ENCODE results near the gene ABCD2.
"Not testable (repeated sequence)": the region's sequence is repeated elsewhere in the genome, so short reads cannot be mapped to it uniquely, and the experiment has no call there.

Gene ABCD2

GRCh38 chr12:39613525-39613924 lies 6.1 kb downstream of the ABCD2 start:
- in situ Hi-C loops (cut with MboI; ENCODE audit: low sequenced_read_pairs) = no loop called here

- in situ Hi-C loops (cut with MboI; ENCODE audit: low sequenced_read_pairs) = no loop called here
Observed at GRCh38 chr12:39612250-39612649, 7.4 kb downstream of the ABCD2 start.

GRCh38 chr12:39611818-39612217 lies 7.8 kb downstream of the ABCD2 start:
- in situ Hi-C loops (cut with MboI; ENCODE audit: low sequenced_read_pairs) = no loop called here

- in situ Hi-C loops (cut with MboI; ENCODE audit: low sequenced_read_pairs) = no loop called here
Observed at GRCh38 chr12:39610436-39611025, 9.1 kb downstream of the ABCD2 start.

GRCh38 chr12:39606712-39607423 lies 12.7 kb downstream of the ABCD2 start:
- in situ Hi-C loops (cut with MboI; ENCODE audit: low sequenced_read_pairs) = no loop called here

- in situ Hi-C loops (cut with MboI; ENCODE audit: low sequenced_read_pairs) = no loop called here
Observed at GRCh38 chr12:39605996-39606395, 13.6 kb downstream of the ABCD2 start.

GRCh38 chr12:39605501-39605900 lies 14.1 kb downstream of the ABCD2 start:
- in situ Hi-C loops (cut with MboI; ENCODE audit: low sequenced_read_pairs) = no loop called here

GRCh38 chr12:39603065-39603464 lies 16.5 kb downstream of the ABCD2 start:
- in situ Hi-C loops (cut with MboI; ENCODE audit: low sequenced_read_pairs) = no loop called here

GRCh38 chr12:39601951-39602350 lies 17.7 kb downstream of the ABCD2 start:
- in situ Hi-C loops (cut with MboI; ENCODE audit: low sequenced_read_pairs) = not testable (repeated sequence)

- in situ Hi-C loops (cut with MboI; ENCODE audit: low sequenced_read_pairs) = no loop called here
Observed at GRCh38 chr12:39595928-39596327, 23.7 kb downstream of the ABCD2 start.

GRCh38 chr12:39592295-39592694 lies 27.3 kb downstream of the ABCD2 start:
- in situ Hi-C loops (cut with MboI; ENCODE audit: low sequenced_read_pairs) = no loop called here

- in situ Hi-C loops (cut with MboI; ENCODE audit: low sequenced_read_pairs) = no loop called here
Observed at GRCh38 chr12:39588348-39588747, 31.3 kb downstream of the ABCD2 start.

- in situ Hi-C loops (cut with MboI; ENCODE audit: low sequenced_read_pairs) = no loop called here
Observed at GRCh38 chr12:39587225-39587624, 32.4 kb downstream of the ABCD2 start.

- in situ Hi-C loops (cut with MboI; ENCODE audit: low sequenced_read_pairs) = no loop called here
Observed at GRCh38 chr12:39586816-39587215, 32.8 kb downstream of the ABCD2 start.

GRCh38 chr12:39581592-39581991 lies 38.0 kb downstream of the ABCD2 start:
- in situ Hi-C loops (cut with MboI; ENCODE audit: low sequenced_read_pairs) = no loop called here

- in situ Hi-C loops (cut with MboI; ENCODE audit: low sequenced_read_pairs) = no loop called here
Observed at GRCh38 chr12:39575498-39575875, 44.1 kb downstream of the ABCD2 start.

- in situ Hi-C loops (cut with MboI; ENCODE audit: low sequenced_read_pairs) = no loop called here
Observed at GRCh38 chr12:39574785-39575497, 44.7 kb downstream of the ABCD2 start.

- in situ Hi-C loops (cut with MboI; ENCODE audit: low sequenced_read_pairs) = no loop called here
Observed at GRCh38 chr12:39574378-39574777, 45.2 kb downstream of the ABCD2 start.

GRCh38 chr12:39573971-39574370 lies 45.6 kb downstream of the ABCD2 start:
- in situ Hi-C loops (cut with MboI; ENCODE audit: low sequenced_read_pairs) = no loop called here

- in situ Hi-C loops (cut with MboI; ENCODE audit: low sequenced_read_pairs) = no loop called here
Observed at GRCh38 chr12:39572551-39572950, 47.1 kb downstream of the ABCD2 start.

- in situ Hi-C loops (cut with MboI; ENCODE audit: low sequenced_read_pairs) = no loop called here
Observed at GRCh38 chr12:39571351-39571750, 48.3 kb downstream of the ABCD2 start.

- in situ Hi-C loops (cut with MboI; ENCODE audit: low sequenced_read_pairs) = no loop called here
Observed at GRCh38 chr12:39553476-39553875, 66.1 kb downstream of the ABCD2 start.

Measured in HL-60/S4 treated with phorbol 12-myristate 13-acetate at 8.2 ng/mL for 4 days and 3 days (cell line).